SK-N-SH treated with all-trans-retinoic acid at 6 μM for 48 hours (cell line): ENCODE data around the gene CACNA2D4.

Source experiments
- ATAC-seq: fragments of 200-7000 bp; cut with Tn5 transposase; 3 replicates; pipeline ENCODE4 v1.9.1; 2020; ENCODE audit warnings: mild to moderate bottlenecking, moderate library complexity
- ARNTL ChIP-seq: fragments of 450-650 bp; formaldehyde crosslinking; IDR thresholded peaks from 2 replicates; pipeline ENCODE4 v1.5.0; 2020; ENCODE audit warnings: low read depth, mild to moderate bottlenecking, moderate library complexity, borderline replicate concordance
- BACH2 ChIP-seq: fragments of 250-450 bp; sonication (Bioruptor Pico); IDR thresholded peaks from 2 replicates; pipeline ENCODE4 v1.9.0; 2021; ENCODE audit warnings: mild to moderate bottlenecking, borderline replicate concordance
- CSDC2 ChIP-seq: fragments of 250-450 bp; sonication (Bioruptor Pico); IDR thresholded peaks from 2 replicates; pipeline ENCODE4 v1.5.0; 2020; ENCODE audit warnings: mild to moderate bottlenecking, moderate library complexity
- ESRRG ChIP-seq: fragments of 250-450 bp; sonication (Bioruptor Pico); IDR thresholded peaks from 2 replicates; pipeline ENCODE4 v1.6.1; 2021; ENCODE audit warnings: mild to moderate bottlenecking
- GLIS3 ChIP-seq: fragments of 250-450 bp; sonication (Bioruptor Pico); IDR thresholded peaks from 2 replicates; pipeline ENCODE4 v1.5.0; 2020; ENCODE audit warnings: mild to moderate bottlenecking, moderate library complexity
- ISL1 ChIP-seq: fragments of 250-450 bp; sonication (Bioruptor Pico); IDR thresholded peaks from 2 replicates; pipeline ENCODE4 v2.1.2; 2022; ENCODE audit warnings: mild to moderate bottlenecking, moderate library complexity
- OSR1 ChIP-seq: fragments of 250-450 bp; sonication (Bioruptor Pico); IDR thresholded peaks from 2 replicates; pipeline ENCODE4 v1.8.0; 2022; ENCODE audit warnings: moderate library complexity, mild to moderate bottlenecking, inconsistent platforms
- PPARA ChIP-seq: fragments of 250-450 bp; sonication (Bioruptor Pico); IDR thresholded peaks from 2 replicates; pipeline ENCODE4 v1.5.0; 2020; ENCODE audit warnings: mild to moderate bottlenecking, borderline replicate concordance
- RARB ChIP-seq: fragments of 250-450 bp; sonication (Bioruptor Pico); IDR thresholded peaks from 2 replicates; pipeline ENCODE4 v1.8.0; 2021; ENCODE audit warnings: mild to moderate bottlenecking, moderate library complexity
- TCF4 ChIP-seq: fragments of 250-450 bp; sonication (Bioruptor Pico); IDR thresholded peaks from 2 replicates; pipeline ENCODE4 v1.8.0; 2021; ENCODE audit warnings: mild to moderate bottlenecking, moderate library complexity, borderline replicate concordance
- TOX ChIP-seq: fragments of 250-450 bp; sonication (Bioruptor Pico); IDR thresholded peaks from 2 replicates; pipeline ENCODE4 v1.8.0; 2021; ENCODE audit warnings: mild to moderate bottlenecking, moderate library complexity, borderline replicate concordance
- ZC3H10 ChIP-seq: fragments of 250-450 bp; sonication (Bioruptor Pico); IDR thresholded peaks from 2 replicates; pipeline ENCODE4 v1.5.1; 2021; ENCODE audit warnings: mild to moderate bottlenecking, moderate library complexity
- ZFP3 ChIP-seq: fragments of 250-450 bp; sonication (Bioruptor Pico); IDR thresholded peaks from 2 replicates; pipeline ENCODE4 v1.5.0; 2020; ENCODE audit warnings: mild to moderate bottlenecking, moderate library complexity
- ZNF565 ChIP-seq: fragments of 450-650 bp; formaldehyde crosslinking; conservative IDR thresholded peaks from 2 replicates; pipeline ENCODE4 v1.5.0; 2020; ENCODE audit warnings: low read depth, mild to moderate bottlenecking, moderate library complexity
- ZNF70 ChIP-seq: fragments of 450-650 bp; formaldehyde crosslinking; IDR thresholded peaks from 2 replicates; pipeline ENCODE4 v1.5.0; 2020; ENCODE audit warnings: mild to moderate bottlenecking, moderate library complexity
- ZNF8 ChIP-seq: fragments of 450-650 bp; formaldehyde crosslinking; IDR thresholded peaks from 2 replicates; pipeline ENCODE4 v1.5.0; 2020; ENCODE audit warnings: mild to moderate bottlenecking, moderate library complexity
- TF ChIP-seq, protein P1 (sequence below): fragments of 250-450 bp; sonication (Bioruptor Pico); IDR thresholded peaks from 2 replicates; pipeline ENCODE4 v1.5.1; 2021; ENCODE audit warnings: mild to moderate bottlenecking, moderate library complexity
- TF ChIP-seq, protein P2 (sequence below): fragments of 250-450 bp; sonication (Bioruptor Pico); IDR thresholded peaks from 2 replicates; pipeline ENCODE4 v1.8.0; 2020; ENCODE audit warnings: mild to moderate bottlenecking, moderate library complexity, borderline replicate concordance
- TF ChIP-seq, protein P3 (sequence below): fragments of 250-450 bp; sonication (Bioruptor Pico); IDR thresholded peaks from 2 replicates; pipeline ENCODE4 v1.8.0; 2021; ENCODE audit warnings: low read depth, mild to moderate bottlenecking, moderate library complexity, borderline replicate concordance
- TF ChIP-seq, protein P4 (sequence below): fragments of 250-450 bp; sonication (Bioruptor Pico); IDR thresholded peaks from 2 replicates; pipeline ENCODE4 v1.5.0; 2020; ENCODE audit warnings: mild to moderate bottlenecking, moderate library complexity
- TF ChIP-seq, protein P5 (sequence below): fragments of 250-450 bp; sonication (Bioruptor Pico); IDR thresholded peaks from 2 replicates; pipeline ENCODE4 v1.5.1; 2020; ENCODE audit warnings: low read depth, mild to moderate bottlenecking, moderate library complexity

CACNA2D4 gene

DNA sequence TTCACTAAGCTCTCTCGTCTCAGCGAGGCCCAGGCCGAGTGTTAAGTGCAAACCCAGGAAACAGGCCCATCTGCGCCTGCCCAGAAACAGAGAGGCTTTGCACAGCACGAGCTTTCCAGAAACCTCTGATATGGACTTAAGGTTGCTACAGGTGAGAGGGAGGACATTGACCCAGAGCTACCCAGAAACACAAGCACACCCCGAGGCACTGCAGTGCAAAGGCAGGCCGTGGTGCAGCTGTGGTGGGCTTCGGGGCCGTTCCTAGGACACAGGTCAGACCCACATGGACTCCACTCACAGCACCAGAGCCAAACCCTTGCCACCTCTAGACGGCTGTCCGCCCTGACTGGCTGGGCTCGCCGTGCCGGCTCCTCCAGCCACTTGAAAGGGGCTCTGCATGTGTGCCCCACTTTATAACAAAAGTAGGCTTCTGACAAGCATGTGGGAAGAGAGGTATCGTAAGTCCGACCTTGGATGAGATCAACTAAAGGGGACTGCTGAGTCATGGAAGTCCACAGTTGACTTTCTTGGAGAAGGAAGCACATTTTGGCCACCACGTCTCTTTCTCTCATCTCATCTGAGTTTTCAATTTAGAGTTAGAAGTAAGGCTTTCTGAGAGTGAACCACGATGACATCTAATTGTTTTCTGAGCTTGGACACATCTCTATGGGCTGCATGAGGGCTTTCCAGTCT is 38.2 kb downstream of the CACNA2D4 start (continued):
- TF ChIP-seq, protein P1, sequence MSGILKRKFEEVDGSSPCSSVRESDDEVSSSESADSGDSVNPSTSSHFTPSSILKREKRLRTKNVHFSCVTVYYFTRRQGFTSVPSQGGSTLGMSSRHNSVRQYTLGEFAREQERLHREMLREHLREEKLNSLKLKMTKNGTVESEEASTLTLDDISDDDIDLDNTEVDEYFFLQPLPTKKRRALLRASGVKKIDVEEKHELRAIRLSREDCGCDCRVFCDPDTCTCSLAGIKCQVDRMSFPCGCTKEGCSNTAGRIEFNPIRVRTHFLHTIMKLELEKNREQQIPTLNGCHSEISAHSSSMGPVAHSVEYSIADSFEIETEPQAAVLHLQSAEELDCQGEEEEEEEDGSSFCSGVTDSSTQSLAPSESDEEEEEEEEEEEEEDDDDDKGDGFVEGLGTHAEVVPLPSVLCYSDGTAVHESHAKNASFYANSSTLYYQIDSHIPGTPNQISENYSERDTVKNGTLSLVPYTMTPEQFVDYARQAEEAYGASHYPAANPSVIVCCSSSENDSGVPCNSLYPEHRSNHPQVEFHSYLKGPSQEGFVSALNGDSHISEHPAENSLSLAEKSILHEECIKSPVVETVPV (CRISPR knock-in tag) = no peak
- TF ChIP-seq TCF4 (CRISPR knock-in tag) = no peak
- no peak for TF ChIP-seq ESRRG (CRISPR knock-in tag)
- no peak for TF ChIP-seq GLIS3 (CRISPR knock-in tag)
- TF ChIP-seq ZNF565 (CRISPR knock-in tag) = no peak
- no peak for TF ChIP-seq TOX
- TF ChIP-seq ZFP3 (CRISPR knock-in tag) = no peak
- no peak for TF ChIP-seq CSDC2 (CRISPR knock-in tag)
- no peak for TF ChIP-seq ZC3H10 (CRISPR knock-in tag)

DNA sequence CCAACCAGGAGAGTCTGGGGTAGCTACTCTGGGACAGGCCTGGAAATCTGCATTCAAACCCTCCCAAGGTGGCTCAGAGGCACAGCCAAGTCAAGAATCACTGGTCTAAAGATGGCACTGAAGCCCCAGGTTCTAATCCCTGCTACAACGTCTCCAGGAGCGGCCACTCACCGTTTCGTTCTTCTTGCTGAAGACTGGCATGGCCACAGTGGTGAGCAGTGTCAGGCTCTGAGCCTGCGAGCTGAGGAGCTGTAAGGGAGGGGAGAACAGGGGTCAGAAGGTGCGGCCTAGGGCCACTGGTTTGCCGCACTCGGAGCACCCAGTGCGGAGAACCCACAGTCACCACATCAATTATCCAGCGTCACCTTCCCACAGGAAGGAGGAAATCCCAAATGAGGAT is 38.8 kb downstream of the CACNA2D4 start:
- ATAC-seq = no peak
- TF ChIP-seq ZNF565 (CRISPR knock-in tag) (no peak), ZC3H10 (CRISPR knock-in tag) (no peak), ZNF8 (CRISPR knock-in tag) (no peak), RARB (CRISPR knock-in tag) (no peak), ISL1 (CRISPR knock-in tag) (no peak), TCF4 (CRISPR knock-in tag) (no peak), ZNF70 (CRISPR knock-in tag) (no peak), GLIS3 (CRISPR knock-in tag) (no peak), ARNTL (no peak), BACH2 (CRISPR knock-in tag) (no peak), ZFP3 (CRISPR knock-in tag) (no peak)
- TF ChIP-seq, protein P1 (CRISPR knock-in tag) = no peak
- TF ChIP-seq, protein P2, sequence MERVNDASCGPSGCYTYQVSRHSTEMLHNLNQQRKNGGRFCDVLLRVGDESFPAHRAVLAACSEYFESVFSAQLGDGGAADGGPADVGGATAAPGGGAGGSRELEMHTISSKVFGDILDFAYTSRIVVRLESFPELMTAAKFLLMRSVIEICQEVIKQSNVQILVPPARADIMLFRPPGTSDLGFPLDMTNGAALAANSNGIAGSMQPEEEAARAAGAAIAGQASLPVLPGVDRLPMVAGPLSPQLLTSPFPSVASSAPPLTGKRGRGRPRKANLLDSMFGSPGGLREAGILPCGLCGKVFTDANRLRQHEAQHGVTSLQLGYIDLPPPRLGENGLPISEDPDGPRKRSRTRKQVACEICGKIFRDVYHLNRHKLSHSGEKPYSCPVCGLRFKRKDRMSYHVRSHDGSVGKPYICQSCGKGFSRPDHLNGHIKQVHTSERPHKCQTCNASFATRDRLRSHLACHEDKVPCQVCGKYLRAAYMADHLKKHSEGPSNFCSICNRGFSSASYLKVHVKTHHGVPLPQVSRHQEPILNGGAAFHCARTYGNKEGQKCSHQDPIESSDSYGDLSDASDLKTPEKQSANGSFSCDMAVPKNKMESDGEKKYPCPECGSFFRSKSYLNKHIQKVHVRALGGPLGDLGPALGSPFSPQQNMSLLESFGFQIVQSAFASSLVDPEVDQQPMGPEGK (CRISPR knock-in tag) = no peak
- TF ChIP-seq, protein P3, sequence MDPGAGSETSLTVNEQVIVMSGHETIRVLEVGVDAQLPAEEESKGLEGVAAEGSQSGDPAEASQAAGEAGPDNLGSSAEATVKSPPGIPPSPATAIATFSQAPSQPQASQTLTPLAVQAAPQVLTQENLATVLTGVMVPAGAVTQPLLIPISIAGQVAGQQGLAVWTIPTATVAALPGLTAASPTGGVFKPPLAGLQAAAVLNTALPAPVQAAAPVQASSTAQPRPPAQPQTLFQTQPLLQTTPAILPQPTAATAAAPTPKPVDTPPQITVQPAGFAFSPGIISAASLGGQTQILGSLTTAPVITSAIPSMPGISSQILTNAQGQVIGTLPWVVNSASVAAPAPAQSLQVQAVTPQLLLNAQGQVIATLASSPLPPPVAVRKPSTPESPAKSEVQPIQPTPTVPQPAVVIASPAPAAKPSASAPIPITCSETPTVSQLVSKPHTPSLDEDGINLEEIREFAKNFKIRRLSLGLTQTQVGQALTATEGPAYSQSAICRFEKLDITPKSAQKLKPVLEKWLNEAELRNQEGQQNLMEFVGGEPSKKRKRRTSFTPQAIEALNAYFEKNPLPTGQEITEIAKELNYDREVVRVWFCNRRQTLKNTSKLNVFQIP (CRISPR knock-in tag) = no peak
- TF ChIP-seq, protein P4, sequence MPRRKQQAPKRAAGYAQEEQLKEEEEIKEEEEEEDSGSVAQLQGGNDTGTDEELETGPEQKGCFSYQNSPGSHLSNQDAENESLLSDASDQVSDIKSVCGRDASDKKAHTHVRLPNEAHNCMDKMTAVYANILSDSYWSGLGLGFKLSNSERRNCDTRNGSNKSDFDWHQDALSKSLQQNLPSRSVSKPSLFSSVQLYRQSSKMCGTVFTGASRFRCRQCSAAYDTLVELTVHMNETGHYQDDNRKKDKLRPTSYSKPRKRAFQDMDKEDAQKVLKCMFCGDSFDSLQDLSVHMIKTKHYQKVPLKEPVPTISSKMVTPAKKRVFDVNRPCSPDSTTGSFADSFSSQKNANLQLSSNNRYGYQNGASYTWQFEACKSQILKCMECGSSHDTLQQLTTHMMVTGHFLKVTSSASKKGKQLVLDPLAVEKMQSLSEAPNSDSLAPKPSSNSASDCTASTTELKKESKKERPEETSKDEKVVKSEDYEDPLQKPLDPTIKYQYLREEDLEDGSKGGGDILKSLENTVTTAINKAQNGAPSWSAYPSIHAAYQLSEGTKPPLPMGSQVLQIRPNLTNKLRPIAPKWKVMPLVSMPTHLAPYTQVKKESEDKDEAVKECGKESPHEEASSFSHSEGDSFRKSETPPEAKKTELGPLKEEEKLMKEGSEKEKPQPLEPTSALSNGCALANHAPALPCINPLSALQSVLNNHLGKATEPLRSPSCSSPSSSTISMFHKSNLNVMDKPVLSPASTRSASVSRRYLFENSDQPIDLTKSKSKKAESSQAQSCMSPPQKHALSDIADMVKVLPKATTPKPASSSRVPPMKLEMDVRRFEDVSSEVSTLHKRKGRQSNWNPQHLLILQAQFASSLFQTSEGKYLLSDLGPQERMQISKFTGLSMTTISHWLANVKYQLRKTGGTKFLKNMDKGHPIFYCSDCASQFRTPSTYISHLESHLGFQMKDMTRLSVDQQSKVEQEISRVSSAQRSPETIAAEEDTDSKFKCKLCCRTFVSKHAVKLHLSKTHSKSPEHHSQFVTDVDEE (CRISPR knock-in tag) = no peak

DNA sequence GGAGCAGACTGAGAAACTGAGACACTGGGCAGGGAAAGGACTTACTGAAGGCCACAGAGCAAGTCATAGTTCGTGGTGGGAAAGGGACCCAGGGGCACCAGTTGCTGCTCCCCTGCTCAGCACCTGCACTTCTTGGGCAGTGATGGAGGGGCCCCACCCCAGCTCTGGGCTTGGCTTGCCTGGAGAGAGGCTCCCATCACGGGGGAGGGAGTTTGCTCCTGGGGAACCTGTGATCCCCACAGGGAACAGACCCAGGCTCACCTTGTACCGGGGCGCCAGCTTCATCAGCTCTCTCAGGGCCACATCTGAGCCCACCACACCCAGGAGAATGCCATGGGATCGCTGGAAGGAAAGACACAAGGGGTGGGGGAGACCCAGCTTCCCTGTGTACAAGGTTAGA is 39.8 kb downstream of the CACNA2D4 start:
- no peak for ATAC-seq
- no peak for TF ChIP-seq OSR1
- no peak for TF ChIP-seq ISL1 (CRISPR knock-in tag)
- TF ChIP-seq CSDC2 (CRISPR knock-in tag) = no peak
- TF ChIP-seq, protein P1 (CRISPR knock-in tag) = no peak
- TF ChIP-seq RARB (CRISPR knock-in tag) = no peak
- TF ChIP-seq, protein P4 (CRISPR knock-in tag) = no peak
- TF ChIP-seq ESRRG (CRISPR knock-in tag) = no peak
- TF ChIP-seq, protein P5, sequence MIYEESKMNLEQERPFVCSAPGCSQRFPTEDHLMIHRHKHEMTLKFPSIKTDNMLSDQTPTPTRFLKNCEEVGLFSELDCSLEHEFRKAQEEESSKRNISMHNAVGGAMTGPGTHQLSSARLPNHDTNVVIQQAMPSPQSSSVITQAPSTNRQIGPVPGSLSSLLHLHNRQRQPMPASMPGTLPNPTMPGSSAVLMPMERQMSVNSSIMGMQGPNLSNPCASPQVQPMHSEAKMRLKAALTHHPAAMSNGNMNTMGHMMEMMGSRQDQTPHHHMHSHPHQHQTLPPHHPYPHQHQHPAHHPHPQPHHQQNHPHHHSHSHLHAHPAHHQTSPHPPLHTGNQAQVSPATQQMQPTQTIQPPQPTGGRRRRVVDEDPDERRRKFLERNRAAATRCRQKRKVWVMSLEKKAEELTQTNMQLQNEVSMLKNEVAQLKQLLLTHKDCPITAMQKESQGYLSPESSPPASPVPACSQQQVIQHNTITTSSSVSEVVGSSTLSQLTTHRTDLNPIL (CRISPR knock-in tag) = no peak
- TF ChIP-seq PPARA (CRISPR knock-in tag) = no peak
- no peak for TF ChIP-seq ARNTL
